ENCODE measurements around the gene CSMD2.
"Not testable (repeated sequence)": the region's sequence is repeated elsewhere in the genome, so short reads cannot be mapped to it uniquely, and the experiment has no call there.

CSMD2 gene

GRCh38 chr1:33517596-33518250, 647.3 kb downstream of the CSMD2 start:
- DNase-seq = no peak

GRCh38 chr1:33516891-33517567, 648.0 kb downstream of the CSMD2 start:
- DNase-seq = no peak

GRCh38 chr1:33516428-33516827, 648.6 kb downstream of the CSMD2 start:
- no peak for DNase-seq

GRCh38 chr1:33515607-33516006, 649.4 kb downstream of the CSMD2 start:
- no peak for DNase-seq

- no peak for DNase-seq
These were observed 649.9 kb downstream of the CSMD2 start for GRCh38 chr1:33515112-33515511.

- no peak for DNase-seq
These were observed 652.6 kb downstream of the CSMD2 start for GRCh38 chr1:33512226-33513011.

- not testable (repeated sequence) for DNase-seq
These were observed 655.8 kb downstream of the CSMD2 start for GRCh38 chr1:33509276-33509675.

GRCh38 chr1:33508151-33508550, 656.9 kb downstream of the CSMD2 start:
- no peak for DNase-seq

GRCh38 chr1:33507661-33508060, 657.4 kb downstream of the CSMD2 start:
- no peak for DNase-seq

GRCh38 chr1:33503506-33503905, 661.5 kb downstream of the CSMD2 start:
- no peak for DNase-seq

GRCh38 chr1:33502726-33503125, 662.3 kb downstream of the CSMD2 start:
- DNase-seq = no peak

- no peak for DNase-seq
These were observed 663.3 kb downstream of the CSMD2 start for GRCh38 chr1:33501774-33502173.

- DNase-seq = no peak
These were observed 663.7 kb downstream of the CSMD2 start for GRCh38 chr1:33501309-33501708.

- no peak for DNase-seq
These were observed 664.5 kb downstream of the CSMD2 start for GRCh38 chr1:33500547-33500946.

GRCh38 chr1:33497410-33497809, 667.6 kb downstream of the CSMD2 start:
- no peak for DNase-seq

- DNase-seq = no peak
These were observed 670.1 kb downstream of the CSMD2 start for GRCh38 chr1:33494929-33495328.

- DNase-seq = no peak
These were observed 676.4 kb downstream of the CSMD2 start for GRCh38 chr1:33488624-33489023.

GRCh38 chr1:33482412-33482811, 682.6 kb downstream of the CSMD2 start:
- DNase-seq = no peak

GRCh38 chr1:33477451-33477850, 687.6 kb downstream of the CSMD2 start:
- DNase-seq = no peak

- DNase-seq = no peak
These were observed 691.1 kb downstream of the CSMD2 start for GRCh38 chr1:33473900-33474299.

- peak; percentile 64 for DNase-seq
These were observed 692.6 kb downstream of the CSMD2 start, which contains the start of gene ZSCAN20 for GRCh38 chr1:33472269-33472980. Gene ZSCAN20, plus strand, starts transcription at chr1:33472645. Its CDS starts 6,644 bp downstream, at chr1:33479289.

GRCh38 chr1:33471416-33471815, 693.6 kb downstream of the CSMD2 start:
- DNase-seq = no peak

GRCh38 chr1:33470495-33471012, 694.5 kb downstream of the CSMD2 start:
- DNase-seq = peak; percentile 32

All from T-helper 9 cell (primary cell).